GM18909 (cell line): ENCODE measurements around the gene KLHL30.
A peak's percentile ranks its signal among the peaks of the same experiment; 100 is the strongest.

Source experiments
- ATAC-seq: cut with Tn5 transposase; IDR thresholded peaks from one replicate; pipeline ENCODE4 v1.9.1; 2021; ENCODE audit warnings: mild to moderate bottlenecking; ENCODE audit not compliant: unreplicated experiment, poor library complexity

KLHL30 gene

GRCh38 chr2:238159071-238159539 lies 20.6 kb downstream of the KLHL30 start:
- ATAC-seq, result peak; percentile 25

- ATAC-seq, result no peak
Observed at GRCh38 chr2:238159661-238160205, 21.3 kb downstream of the KLHL30 start.

GRCh38 chr2:238160206-238161129 lies 22.0 kb downstream of the KLHL30 start:
- no peak for ATAC-seq

- no peak for ATAC-seq
Observed at GRCh38 chr2:238161291-238162051, 23.0 kb downstream of the KLHL30 start.

- no peak for ATAC-seq
Observed at GRCh38 chr2:238162251-238162845, 23.9 kb downstream of the KLHL30 start.

GRCh38 chr2:238162846-238163441 lies 24.5 kb downstream of the KLHL30 start:
- no peak for ATAC-seq

- no peak for ATAC-seq
Observed at GRCh38 chr2:238163481-238164198, 25.2 kb downstream of the KLHL30 start.

- ATAC-seq, result no peak
Observed at GRCh38 chr2:238164906-238165287, 26.4 kb downstream of the KLHL30 start.

- ATAC-seq, result no peak
Observed at GRCh38 chr2:238165288-238165921, 26.9 kb downstream of the KLHL30 start.

- no peak for ATAC-seq
Observed at GRCh38 chr2:238166391-238167343, 28.2 kb downstream of the KLHL30 start.

GRCh38 chr2:238167344-238167715 lies 28.9 kb downstream of the KLHL30 start:
- no peak for ATAC-seq

- ATAC-seq, result no peak
Observed at GRCh38 chr2:238167761-238168160, 29.3 kb downstream of the KLHL30 start.

GRCh38 chr2:238168196-238169047 lies 30.0 kb downstream of the KLHL30 start:
- ATAC-seq, result no peak

- ATAC-seq, result no peak
Observed at GRCh38 chr2:238169048-238169707, 30.7 kb downstream of the KLHL30 start.

- ATAC-seq, result no peak
Observed at GRCh38 chr2:238169708-238170251, 31.3 kb downstream of the KLHL30 start.

- no peak for ATAC-seq
Observed at GRCh38 chr2:238170386-238171071, 32.1 kb downstream of the KLHL30 start.
